ENCODE measurements around the gene DNER. TPM values are rescaled to one million over a fixed set of nuclear protein-coding genes. Genes with fewer than 3 reads are reported as not detected.
"Not testable (repeated sequence)": the region's sequence is repeated elsewhere in the genome, so short reads cannot be mapped to it uniquely, and the experiment has no call there.

The DNER gene, protein sequence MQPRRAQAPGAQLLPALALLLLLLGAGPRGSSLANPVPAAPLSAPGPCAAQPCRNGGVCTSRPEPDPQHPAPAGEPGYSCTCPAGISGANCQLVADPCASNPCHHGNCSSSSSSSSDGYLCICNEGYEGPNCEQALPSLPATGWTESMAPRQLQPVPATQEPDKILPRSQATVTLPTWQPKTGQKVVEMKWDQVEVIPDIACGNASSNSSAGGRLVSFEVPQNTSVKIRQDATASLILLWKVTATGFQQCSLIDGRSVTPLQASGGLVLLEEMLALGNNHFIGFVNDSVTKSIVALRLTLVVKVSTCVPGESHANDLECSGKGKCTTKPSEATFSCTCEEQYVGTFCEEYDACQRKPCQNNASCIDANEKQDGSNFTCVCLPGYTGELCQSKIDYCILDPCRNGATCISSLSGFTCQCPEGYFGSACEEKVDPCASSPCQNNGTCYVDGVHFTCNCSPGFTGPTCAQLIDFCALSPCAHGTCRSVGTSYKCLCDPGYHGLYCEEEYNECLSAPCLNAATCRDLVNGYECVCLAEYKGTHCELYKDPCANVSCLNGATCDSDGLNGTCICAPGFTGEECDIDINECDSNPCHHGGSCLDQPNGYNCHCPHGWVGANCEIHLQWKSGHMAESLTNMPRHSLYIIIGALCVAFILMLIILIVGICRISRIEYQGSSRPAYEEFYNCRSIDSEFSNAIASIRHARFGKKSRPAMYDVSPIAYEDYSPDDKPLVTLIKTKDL
- 1 to 10 TPM in 1 of 2 donors, under 1 TPM in 1; 0.27 to 1.7 TPM for total RNA-seq

DNA sequence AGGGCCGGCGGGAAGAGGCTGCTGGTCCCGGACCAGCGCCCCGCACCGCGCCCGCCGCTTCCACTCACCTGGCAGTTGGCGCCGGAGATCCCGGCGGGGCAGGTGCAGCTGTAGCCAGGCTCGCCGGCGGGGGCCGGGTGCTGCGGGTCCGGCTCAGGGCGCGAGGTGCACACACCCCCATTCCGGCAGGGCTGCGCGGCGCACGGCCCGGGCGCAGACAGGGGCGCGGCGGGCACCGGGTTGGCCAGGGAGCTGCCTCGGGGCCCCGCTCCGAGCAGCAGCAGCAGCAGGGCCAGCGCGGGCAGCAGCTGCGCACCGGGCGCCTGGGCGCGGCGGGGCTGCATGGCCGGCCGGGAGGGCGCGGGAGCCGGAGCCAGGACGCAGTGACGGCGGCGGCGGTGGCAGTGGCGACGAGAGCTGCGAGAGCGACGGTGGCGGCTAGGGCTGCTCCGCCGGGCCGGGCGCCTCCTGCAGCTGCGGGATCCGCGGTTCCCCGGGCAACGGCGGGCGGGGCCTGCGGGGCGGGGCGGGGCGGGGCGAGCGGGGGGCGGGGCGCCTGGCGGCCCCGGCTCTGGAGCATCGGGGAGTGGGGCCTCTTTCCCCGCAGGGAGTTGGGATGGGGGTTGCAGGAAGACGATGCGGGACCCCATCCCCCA lies at the start of gene DNER:
Gene DNER (minus strand): TSS at position 476 of the 656 bp plus-strand sequence. CDS start 132 bp downstream, at position 344.
- H3K36me3 ChIP-seq: no peaks in the 10 kb centered on the region
- TF ChIP-seq, protein P1, sequence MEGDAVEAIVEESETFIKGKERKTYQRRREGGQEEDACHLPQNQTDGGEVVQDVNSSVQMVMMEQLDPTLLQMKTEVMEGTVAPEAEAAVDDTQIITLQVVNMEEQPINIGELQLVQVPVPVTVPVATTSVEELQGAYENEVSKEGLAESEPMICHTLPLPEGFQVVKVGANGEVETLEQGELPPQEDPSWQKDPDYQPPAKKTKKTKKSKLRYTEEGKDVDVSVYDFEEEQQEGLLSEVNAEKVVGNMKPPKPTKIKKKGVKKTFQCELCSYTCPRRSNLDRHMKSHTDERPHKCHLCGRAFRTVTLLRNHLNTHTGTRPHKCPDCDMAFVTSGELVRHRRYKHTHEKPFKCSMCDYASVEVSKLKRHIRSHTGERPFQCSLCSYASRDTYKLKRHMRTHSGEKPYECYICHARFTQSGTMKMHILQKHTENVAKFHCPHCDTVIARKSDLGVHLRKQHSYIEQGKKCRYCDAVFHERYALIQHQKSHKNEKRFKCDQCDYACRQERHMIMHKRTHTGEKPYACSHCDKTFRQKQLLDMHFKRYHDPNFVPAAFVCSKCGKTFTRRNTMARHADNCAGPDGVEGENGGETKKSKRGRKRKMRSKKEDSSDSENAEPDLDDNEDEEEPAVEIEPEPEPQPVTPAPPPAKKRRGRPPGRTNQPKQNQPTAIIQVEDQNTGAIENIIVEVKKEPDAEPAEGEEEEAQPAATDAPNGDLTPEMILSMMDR (IDR thresholded peaks at IDR 0.05): no peak
- H3K27me3 ChIP-seq: peaks cover 34% of the 10 kb centered on the region
- no peak within 1 kb of the TSS for H3K27ac ChIP-seq
- H3K4me3 ChIP-seq: peak within 1 kb of the TSS; percentile 38
- intact Hi-C loops (cut with DNase I): no loop called here
- no peak within 1 kb of the TSS for H3K9ac ChIP-seq (ENCODE audit: low read depth in 2 of 2, low read length in 2 of 2)
- no peaks in the 10 kb centered on the region for H3K9me3 ChIP-seq
- H3K4me1 ChIP-seq: peaks cover 12% of the 10 kb centered on the region
- DNase-seq: peak; percentile 38

DNA sequence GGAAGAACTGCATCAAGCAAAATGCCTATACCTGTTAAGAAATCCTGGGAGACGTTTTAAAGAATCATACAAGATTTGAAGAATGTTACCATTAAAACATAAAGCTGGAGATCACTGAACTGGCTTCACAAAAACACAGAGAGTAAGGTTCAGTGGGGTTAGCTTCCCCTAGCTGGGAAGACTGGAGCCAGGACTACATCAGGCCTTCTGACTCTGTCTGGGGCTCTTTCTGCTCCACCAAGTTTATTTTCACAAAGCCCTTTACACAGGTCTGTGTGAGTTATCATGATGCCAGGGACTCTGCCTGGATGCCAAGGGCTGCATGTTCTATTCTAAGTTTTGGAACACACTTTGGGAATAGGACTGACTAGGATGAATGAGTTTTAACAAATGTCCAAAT lies 47.3 kb upstream of the DNER start:
- TF ChIP-seq, protein P1 (IDR thresholded peaks at IDR 0.05): no peak
- no peaks in the 10 kb centered on the region for H3K4me1 ChIP-seq
- no peaks in the 10 kb centered on the region for H3K9me3 ChIP-seq
- DNase-seq: no peak
- no peak overlapping the region for H3K27ac ChIP-seq
- H3K36me3 ChIP-seq: peaks cover 6% of the 10 kb centered on the region
- no peak overlapping the region for H3K9ac ChIP-seq (ENCODE audit: low read depth in 2 of 2, low read length in 2 of 2)
- intact Hi-C loops (cut with DNase I): no loop called here
- H3K27me3 ChIP-seq: no peaks in the 10 kb centered on the region
- H3K4me3 ChIP-seq: no peak overlapping the region

DNA sequence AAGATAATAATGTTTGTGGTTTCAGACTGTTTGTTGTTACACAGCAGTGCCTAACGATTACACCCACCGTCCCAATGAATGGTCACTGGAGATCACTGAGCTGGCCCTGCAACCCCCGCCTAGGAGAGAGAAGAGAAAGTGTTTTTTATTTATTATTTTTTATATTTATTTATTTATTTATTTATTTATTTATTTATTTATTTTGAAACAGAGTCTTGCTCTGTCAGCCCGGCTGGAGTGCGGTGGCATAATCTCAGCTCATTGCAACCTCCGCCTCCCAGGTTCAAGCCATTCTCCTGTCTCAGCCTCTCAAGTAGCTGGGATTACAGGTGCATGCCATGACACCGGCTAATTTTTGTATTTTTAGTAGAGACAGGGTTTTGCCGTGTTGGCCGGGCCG lies 43.1 kb upstream of the DNER start:
- H3K4me3 ChIP-seq; DNase-seq; H3K27me3 ChIP-seq; H3K9ac ChIP-seq (ENCODE audit: low read depth in 2 of 2, low read length in 2 of 2); H3K4me1 ChIP-seq; H3K27ac ChIP-seq; H3K36me3 ChIP-seq; H3K9me3 ChIP-seq; intact Hi-C loops (cut with DNase I): not testable (repeated sequence)

DNA sequence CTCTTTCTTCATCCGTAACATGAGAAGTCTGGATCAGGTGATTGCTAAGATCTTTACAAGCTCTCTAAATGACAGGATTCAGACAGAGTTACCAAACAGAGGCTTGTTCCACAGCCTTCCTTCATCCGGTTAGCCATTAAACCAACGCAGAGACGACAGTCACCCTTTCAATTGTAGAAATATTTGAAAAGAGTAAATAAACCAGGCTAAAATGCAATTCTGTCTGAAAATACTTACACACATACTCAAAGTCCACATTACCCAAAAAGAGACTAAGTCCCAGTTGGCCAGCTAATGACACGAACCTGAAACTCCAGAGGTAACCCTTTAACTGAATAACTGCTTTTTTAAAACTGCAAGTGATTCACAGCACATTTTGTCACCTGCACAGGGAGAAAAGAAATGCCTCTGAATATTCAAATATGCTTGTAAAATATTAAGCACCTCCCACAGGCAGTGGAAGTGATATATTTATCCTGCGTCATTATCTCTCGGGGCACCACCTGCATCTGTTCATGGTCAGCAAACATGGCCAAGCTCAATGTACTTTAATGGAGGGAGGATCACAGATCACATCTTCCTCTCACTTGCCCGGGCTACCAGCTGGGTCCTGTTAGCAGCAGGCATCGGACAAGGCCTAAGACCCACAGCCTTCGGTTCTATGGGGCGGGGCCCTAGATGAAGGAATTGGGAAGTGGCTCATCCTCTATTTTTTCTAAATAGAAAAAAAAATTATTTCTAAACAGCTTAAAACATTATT lies 38.8 kb upstream of the DNER start:
- Histone ChIP-seq H3K4me3 (no peak overlapping the region), H3K9ac (ENCODE audit: low read depth in 2 of 2, low read length in 2 of 2) (no peak overlapping the region), H3K27me3 (no peaks in the 10 kb centered on the region), H3K4me1 (no peaks in the 10 kb centered on the region), H3K27ac (no peak overlapping the region), H3K36me3 (no peaks in the 10 kb centered on the region), H3K9me3 (no peaks in the 10 kb centered on the region)
- DNase-seq: no peak
- intact Hi-C loops (cut with DNase I): no loop called here
- TF ChIP-seq, protein P1 (IDR thresholded peaks at IDR 0.05): no peak

DNA sequence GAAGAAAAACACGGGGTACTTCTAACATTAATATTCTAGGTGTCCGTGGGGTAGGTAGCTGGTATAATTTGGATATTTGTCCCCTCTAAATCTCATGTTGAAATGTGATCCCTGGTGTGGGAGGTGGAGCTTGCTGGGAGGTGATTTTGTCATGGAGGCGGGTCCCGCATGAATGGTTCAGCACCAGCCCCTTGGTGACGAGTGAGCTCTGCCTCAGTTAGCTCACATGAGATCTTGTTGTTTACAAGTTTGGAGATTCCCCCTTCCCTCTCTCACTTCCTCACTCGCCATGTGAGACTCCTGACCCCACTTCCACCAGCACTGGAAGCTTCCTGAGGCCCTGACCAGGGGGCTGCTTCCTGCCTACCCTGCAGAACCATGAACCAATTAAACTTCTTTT lies 35.4 kb upstream of the DNER start:
- no peaks in the 10 kb centered on the region for H3K36me3 ChIP-seq
- H3K27ac ChIP-seq: no peak overlapping the region
- no peak overlapping the region for H3K4me3 ChIP-seq
- no peaks in the 10 kb centered on the region for H3K27me3 ChIP-seq
- H3K9me3 ChIP-seq: no peaks in the 10 kb centered on the region
- TF ChIP-seq, protein P1 (IDR thresholded peaks at IDR 0.05): no peak
- no peaks in the 10 kb centered on the region for H3K4me1 ChIP-seq
- no peak overlapping the region for H3K9ac ChIP-seq (ENCODE audit: low read depth in 2 of 2, low read length in 2 of 2)
- no peak for DNase-seq
- intact Hi-C loops (cut with DNase I): no loop called here

Measured in colonic mucosa (tissue), 4 donors.